Measurements from ENCODE around the gene MCUB. TPM values are rescaled to one million over a fixed set of nuclear protein-coding genes. Genes with fewer than 3 reads are reported as not detected.

Gene MCUB
- total RNA-seq, 1 experiment from 2014 or later = 14.8 TPM

GRCh38 chr4:109589605-109590004, 29.6 kb downstream of the MCUB start:
- peaks cover 7 to 12% of the 10 kb centered on the region in 2 experiments for H3K4me1 Mint-ChIP-seq
- TF ChIP-seq, protein P1, sequence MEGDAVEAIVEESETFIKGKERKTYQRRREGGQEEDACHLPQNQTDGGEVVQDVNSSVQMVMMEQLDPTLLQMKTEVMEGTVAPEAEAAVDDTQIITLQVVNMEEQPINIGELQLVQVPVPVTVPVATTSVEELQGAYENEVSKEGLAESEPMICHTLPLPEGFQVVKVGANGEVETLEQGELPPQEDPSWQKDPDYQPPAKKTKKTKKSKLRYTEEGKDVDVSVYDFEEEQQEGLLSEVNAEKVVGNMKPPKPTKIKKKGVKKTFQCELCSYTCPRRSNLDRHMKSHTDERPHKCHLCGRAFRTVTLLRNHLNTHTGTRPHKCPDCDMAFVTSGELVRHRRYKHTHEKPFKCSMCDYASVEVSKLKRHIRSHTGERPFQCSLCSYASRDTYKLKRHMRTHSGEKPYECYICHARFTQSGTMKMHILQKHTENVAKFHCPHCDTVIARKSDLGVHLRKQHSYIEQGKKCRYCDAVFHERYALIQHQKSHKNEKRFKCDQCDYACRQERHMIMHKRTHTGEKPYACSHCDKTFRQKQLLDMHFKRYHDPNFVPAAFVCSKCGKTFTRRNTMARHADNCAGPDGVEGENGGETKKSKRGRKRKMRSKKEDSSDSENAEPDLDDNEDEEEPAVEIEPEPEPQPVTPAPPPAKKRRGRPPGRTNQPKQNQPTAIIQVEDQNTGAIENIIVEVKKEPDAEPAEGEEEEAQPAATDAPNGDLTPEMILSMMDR (conservative IDR thresholded peaks at IDR 0.05) = no peak
- no peak overlapping the region for H2AK5ac ChIP-seq (ENCODE audit: insufficient read length, low read length)
- H4K5ac ChIP-seq (ENCODE audit: insufficient read length, low read depth, low read length) = no peak overlapping the region
- no peak overlapping the region for H2BK15ac ChIP-seq (ENCODE audit: low read depth, low read length)
- no peak overlapping the region for H3K14ac ChIP-seq (ENCODE audit: insufficient read depth, low read length)
- H3K4ac ChIP-seq (ENCODE audit: low read depth, low read length) = no peak overlapping the region
- H2AFZ ChIP-seq (ENCODE audit: low read length) = no peak overlapping the region
- H3K79me1 ChIP-seq (ENCODE audit: insufficient read depth, low read depth, low read length, poor library complexity, severe bottlenecking) = no peaks in the 10 kb centered on the region
- no peak overlapping the region for H3K18ac ChIP-seq (ENCODE audit: insufficient read length, low read depth, low read length)
- H3K27me3 Mint-ChIP-seq (ENCODE audit: low read depth) = no peaks in the 10 kb centered on the region
- WGBS (ENCODE audit: extremely low coverage, insufficient read length, low lambda C conversion rate) = no CpG with 5 or more reads among the region's 2 CpGs
- H4K8ac ChIP-seq (replicated peaks; ENCODE audit: insufficient read length, low read depth, low read length) = no peak overlapping the region
- H3K27ac ChIP-seq (ENCODE audit: insufficient read length, low read depth, low read length) = no peak overlapping the region
- no peak overlapping the region for H2BK120ac ChIP-seq (ENCODE audit: low read depth, low read length, poor library complexity, severe bottlenecking)
- no peak overlapping the region for H3K4me2 ChIP-seq (ENCODE audit: insufficient read depth, insufficient read length, low read length)
- no peaks in the 10 kb centered on the region for H3K23me2 ChIP-seq (ENCODE audit: insufficient read length, low read depth, low read length, poor library complexity, severe bottlenecking)
- H3K79me2 ChIP-seq (ENCODE audit: insufficient read depth, low read length) = no peaks in the 10 kb centered on the region
- no peak overlapping the region for H4K91ac ChIP-seq (ENCODE audit: insufficient read length, low read depth, low read length)
- no peak overlapping the region for H3K4me3 Mint-ChIP-seq
- no peak overlapping the region for H3T11ph ChIP-seq (ENCODE audit: low read length)
- no peaks in the 10 kb centered on the region for H3K27me3 ChIP-seq (ENCODE audit: insufficient read depth, low read length)
- no peak overlapping the region for H3K27ac Mint-ChIP-seq
- no peak overlapping the region for H3K9ac ChIP-seq (ENCODE audit: extremely low read depth, insufficient read length, low read length)
- H3K4me1 ChIP-seq (ENCODE audit: insufficient read depth, low read length) = no peaks in the 10 kb centered on the region; the same call in 1 of the 2 replicates
- H3K9me3 ChIP-seq (ENCODE audit: control insufficient read depth, low read depth, low read length) = no peaks in the 10 kb centered on the region
- H2BK20ac ChIP-seq (ENCODE audit: low read depth, low read length, poor library complexity, severe bottlenecking) = no peak overlapping the region
- no peak overlapping the region for H3K23ac ChIP-seq (ENCODE audit: insufficient read length, low read depth, low read length)
- no peak overlapping the region for H3K56ac ChIP-seq (ENCODE audit: insufficient read length, low read depth, low read length)
- no peaks in the 10 kb centered on the region for H4K20me1 ChIP-seq (ENCODE audit: control insufficient read depth, insufficient read depth, insufficient read length)
- peaks cover 5 to 15% (median 9%) of the 10 kb centered on the region in 3 experiments; a peak in 6 of 7 replicates for H3K36me3 Mint-ChIP-seq (ENCODE audit: insufficient read depth in 1 of 3, low read depth in 3 of 3)
- no peak overlapping the region for H2BK5ac ChIP-seq (ENCODE audit: insufficient read length, low read length)
- no peak for DNase-seq
- H3K9me3 Mint-ChIP-seq = peaks cover 12 to 14% of the 10 kb centered on the region in 2 experiments
- no peak overlapping the region for H2BK12ac ChIP-seq (ENCODE audit: insufficient read length, low read depth, low read length)

Data from H9 (cell line).